HepG2 (cell line): Measurements from ENCODE around the gene PDIK1L. TPM values are rescaled to one million over a fixed set of nuclear protein-coding genes. Genes with fewer than 3 reads are reported as not detected.

Experiments used
- ATAC-seq: fragments of 200-7000 bp; cut with Tn5 transposase; 3 replicates; pipeline ENCODE4 v1.9.1; 2020; ENCODE audit warnings: mild to moderate bottlenecking, moderate library complexity
- BruUV-seq: library from RNA; stranded (reverse); fragments of 400-500 nt; replicated peaks from 2 replicates; lab custom pipeline; 2021; lab: Mats Ljungman, UMichigan
- CTCF ChIA-PET: fragments of 300-600 bp; formaldehyde crosslinking; extraction: SDS; loops from one replicate; lab custom pipeline; 2021; ENCODE audit warnings: low total read pairs, inconsistent platforms, low intra/inter-chr PET ratio; lab: Yijun Ruan, JAX
- POLR2A ChIA-PET: fragments of 350-600 bp; sonication (Branson Sonifier 250); formaldehyde crosslinking; loops from one replicate; lab custom pipeline; 2020; ENCODE audit warnings: antibody characterized with exemption, inconsistent platforms; lab: Yijun Ruan, JAX
- DNase-seq: peaks from one replicate; pipeline ENCODE4 v3.0.0-alpha.2; 2015; ENCODE audit warnings: low spot score
- FAIRE-seq: peaks from 3 replicates; lab custom pipeline; 2011; peaks lifted over from hg19 to GRCh38; lab: Jason Lieb, UNC
- H2AFZ ChIP-seq: one replicate; pipeline ENCODE4 v1.6.1; 2011; ENCODE audit warnings: low read length, inconsistent platforms
- H3K27ac ChIP-seq: fragments of 300-600 bp; 3 replicates; pipeline ENCODE4 v1.8.0; 2011; ENCODE audit warnings: mixed run types, mild to moderate bottlenecking, mixed read lengths, low read length, inconsistent platforms; ENCODE audit not compliant: insufficient read depth; ENCODE audit errors: extremely low read length
- H3K27me3 ChIP-seq, 2 experiments: fragments of 200-600 bp in 1 of 2; 2 replicates in 1 of 2; 3 replicates in 1 of 2; pipeline versions ENCODE4 v1.6.0 to v1.8.0; 2011; ENCODE audit warnings: low read length in 2 of 2, mild to moderate bottlenecking in 2 of 2, moderate library complexity in 2 of 2, inconsistent platforms in 1 of 2; ENCODE audit not compliant: insufficient read depth in 2 of 2, control insufficient read depth in 1 of 2
- H3K36me3 ChIP-seq, 2 experiments: fragments of 200-600 bp in 1 of 2; replicated peaks in 1 of 2; 2 replicates in 1 of 2; 3 replicates in 1 of 2; pipeline versions ENCODE4 v1.5.1 to v1.8.0; 2011; ENCODE audit warnings: low read length in 2 of 2, inconsistent platforms in 1 of 2; ENCODE audit not compliant: insufficient read depth in 2 of 2, control insufficient read depth in 1 of 2
- H3K4me1 ChIP-seq: 2 replicates; pipeline ENCODE4 v1.5.1; 2012; ENCODE audit warnings: low read length, inconsistent platforms; ENCODE audit not compliant: insufficient read depth
- H3K4me2 ChIP-seq: 2 replicates; pipeline ENCODE4 v1.6.0; 2011; ENCODE audit warnings: low read depth, low read length, inconsistent platforms
- H3K4me3 ChIP-seq, 3 experiments: fragments of 200-600 bp in 1 of 3; sonication (generic), shearing (Covaris generic) in 1 of 3; replicated peaks in 1 of 3; 2 replicates each; pipeline ENCODE4 v1.5.1; 2011 to 2016; ENCODE audit warnings: low read length in 3 of 3, inconsistent platforms in 2 of 3, low read depth in 2 of 3, mild to moderate bottlenecking in 2 of 3, control low read depth in 1 of 3, mixed read lengths in 1 of 3; ENCODE audit not compliant: insufficient read depth in 1 of 3
- H3K79me2 ChIP-seq: one replicate; pipeline ENCODE4 v1.6.1; 2011; ENCODE audit warnings: low read length, inconsistent platforms; ENCODE audit not compliant: insufficient read depth
- H3K9ac ChIP-seq: 2 replicates; pipeline ENCODE4 v1.6.0; 2011; ENCODE audit warnings: mild to moderate bottlenecking, low read depth, low read length, inconsistent platforms; ENCODE audit not compliant: insufficient read depth
- H3K9me3 ChIP-seq: 2 replicates; pipeline ENCODE4 v1.5.1; 2012; ENCODE audit warnings: mild to moderate bottlenecking, low read length
- H4K20me1 ChIP-seq: 2 replicates; pipeline ENCODE4 v1.6.0; 2011; ENCODE audit warnings: inconsistent platforms, mild to moderate bottlenecking, low read length, moderate library complexity; ENCODE audit not compliant: insufficient read depth
- PLRG1 ChIP-seq: fragments of 450-650 bp; conservative IDR thresholded peaks from 2 replicates; pipeline ENCODE4 v1.6.1; 2016
- ZNF292 ChIP-seq: sonication (generic); formaldehyde crosslinking; IDR thresholded peaks from 2 replicates; pipeline ENCODE4 v1.8.1; 2022; ENCODE audit warnings: mild to moderate bottlenecking, low read depth, missing genetic modification reagents, borderline replicate concordance
- ZNF589 ChIP-seq: sonication (generic); formaldehyde crosslinking; conservative IDR thresholded peaks from 2 replicates; pipeline ENCODE4 v1.8.0; 2022; ENCODE audit warnings: mild to moderate bottlenecking, moderate library complexity, missing genetic modification reagents
- ZNF616 ChIP-seq: sonication (generic); formaldehyde crosslinking; IDR thresholded peaks from 2 replicates; pipeline ENCODE4 v1.5.0; 2020; ENCODE audit warnings: low read depth, mild to moderate bottlenecking, missing genetic modification reagents
- WGBS: methylation state at CpG from one replicate; pipeline ENCODE4 v1.1.6; 2017; ENCODE audit warnings: low lambda C conversion rate; 5-methylcytosine and 5-hydroxymethylcytosine counted together
- in situ Hi-C: cut with HindIII; loops from 2 replicates; pipeline ENCODE4 v1.10.0; 2017; ENCODE audit warnings: low pct_unique_long_range_greater_than_20kb; ENCODE audit not compliant: extremely low pct_ligation_motif_present
- intact Hi-C: fragments of 100-400 bp; cut with micrococcal nuclease; formaldehyde crosslinking; loops from one replicate; pipeline ENCODE4 v1.10.0; 2022; ENCODE audit not compliant: unreplicated experiment
- polyA plus RNA-seq, 8 experiments: library from polyadenylated mRNA; depleted of rRNA in 3 of 8; stranded (reverse) in 7 of 8; unstranded in 1 of 8; fragments of >200 nt; fragmentation: Illumina TruSeq in 4 of 8; extraction: Trizol in 4 of 8; gene quantifications; 2 replicates each; pipeline versions ENCODE4 v1.2.1 to v1.2.3, GENCODE V29; 2011 to 2016; ENCODE audit warnings: low read depth in 4 of 8, missing spikeins in 1 of 8, mixed read lengths in 1 of 8; ENCODE audit not compliant: insufficient read depth in 1 of 8
- total RNA-seq, 5 experiments: library from RNA; depleted of rRNA; stranded (reverse); fragments of >200 nt; fragmentation: Illumina TruSeq; extraction: Trizol; gene quantifications; 2 replicates each; pipeline ENCODE4 v1.2.3, GENCODE V29; 2016; ENCODE audit warnings: low read depth in 1 of 5
- TF ChIP-seq, protein P1 (sequence below): sonication (generic); formaldehyde crosslinking; IDR thresholded peaks from 2 replicates; pipeline ENCODE4 v1.9.0; 2021; ENCODE audit warnings: mild to moderate bottlenecking, missing genetic modification reagents
- TF ChIP-seq, protein P2 (sequence below): sonication (generic); formaldehyde crosslinking; IDR thresholded peaks from 2 replicates; pipeline ENCODE4 v1.4.0; 2020; ENCODE audit warnings: missing genetic modification reagents
- TF ChIP-seq, protein P3 (sequence below): sonication (generic); formaldehyde crosslinking; IDR thresholded peaks from 2 replicates; pipeline ENCODE4 v1.5.0; 2020; ENCODE audit warnings: missing genetic modification reagents, mild to moderate bottlenecking, borderline replicate concordance

Gene PDIK1L
- total and polyA plus RNA-seq, 2 of the 13 experiments (the other 11 are each of a cell fraction or from before 2014, with no cell fraction given): 1.9 to 4.6 TPM

- H3K9me3 ChIP-seq: no peaks in the 10 kb centered on the region
- H3K4me2 ChIP-seq: no peak overlapping the region
- ATAC-seq: no peak
- CTCF ChIA-PET: no interaction called here
- intact Hi-C loops: no loop called here
- TF ChIP-seq PLRG1 (no peak), ZNF292 (CRISPR knock-in tag) (no peak), ZNF589 (no peak), ZNF616 (no peak)
- TF ChIP-seq, protein P1, sequence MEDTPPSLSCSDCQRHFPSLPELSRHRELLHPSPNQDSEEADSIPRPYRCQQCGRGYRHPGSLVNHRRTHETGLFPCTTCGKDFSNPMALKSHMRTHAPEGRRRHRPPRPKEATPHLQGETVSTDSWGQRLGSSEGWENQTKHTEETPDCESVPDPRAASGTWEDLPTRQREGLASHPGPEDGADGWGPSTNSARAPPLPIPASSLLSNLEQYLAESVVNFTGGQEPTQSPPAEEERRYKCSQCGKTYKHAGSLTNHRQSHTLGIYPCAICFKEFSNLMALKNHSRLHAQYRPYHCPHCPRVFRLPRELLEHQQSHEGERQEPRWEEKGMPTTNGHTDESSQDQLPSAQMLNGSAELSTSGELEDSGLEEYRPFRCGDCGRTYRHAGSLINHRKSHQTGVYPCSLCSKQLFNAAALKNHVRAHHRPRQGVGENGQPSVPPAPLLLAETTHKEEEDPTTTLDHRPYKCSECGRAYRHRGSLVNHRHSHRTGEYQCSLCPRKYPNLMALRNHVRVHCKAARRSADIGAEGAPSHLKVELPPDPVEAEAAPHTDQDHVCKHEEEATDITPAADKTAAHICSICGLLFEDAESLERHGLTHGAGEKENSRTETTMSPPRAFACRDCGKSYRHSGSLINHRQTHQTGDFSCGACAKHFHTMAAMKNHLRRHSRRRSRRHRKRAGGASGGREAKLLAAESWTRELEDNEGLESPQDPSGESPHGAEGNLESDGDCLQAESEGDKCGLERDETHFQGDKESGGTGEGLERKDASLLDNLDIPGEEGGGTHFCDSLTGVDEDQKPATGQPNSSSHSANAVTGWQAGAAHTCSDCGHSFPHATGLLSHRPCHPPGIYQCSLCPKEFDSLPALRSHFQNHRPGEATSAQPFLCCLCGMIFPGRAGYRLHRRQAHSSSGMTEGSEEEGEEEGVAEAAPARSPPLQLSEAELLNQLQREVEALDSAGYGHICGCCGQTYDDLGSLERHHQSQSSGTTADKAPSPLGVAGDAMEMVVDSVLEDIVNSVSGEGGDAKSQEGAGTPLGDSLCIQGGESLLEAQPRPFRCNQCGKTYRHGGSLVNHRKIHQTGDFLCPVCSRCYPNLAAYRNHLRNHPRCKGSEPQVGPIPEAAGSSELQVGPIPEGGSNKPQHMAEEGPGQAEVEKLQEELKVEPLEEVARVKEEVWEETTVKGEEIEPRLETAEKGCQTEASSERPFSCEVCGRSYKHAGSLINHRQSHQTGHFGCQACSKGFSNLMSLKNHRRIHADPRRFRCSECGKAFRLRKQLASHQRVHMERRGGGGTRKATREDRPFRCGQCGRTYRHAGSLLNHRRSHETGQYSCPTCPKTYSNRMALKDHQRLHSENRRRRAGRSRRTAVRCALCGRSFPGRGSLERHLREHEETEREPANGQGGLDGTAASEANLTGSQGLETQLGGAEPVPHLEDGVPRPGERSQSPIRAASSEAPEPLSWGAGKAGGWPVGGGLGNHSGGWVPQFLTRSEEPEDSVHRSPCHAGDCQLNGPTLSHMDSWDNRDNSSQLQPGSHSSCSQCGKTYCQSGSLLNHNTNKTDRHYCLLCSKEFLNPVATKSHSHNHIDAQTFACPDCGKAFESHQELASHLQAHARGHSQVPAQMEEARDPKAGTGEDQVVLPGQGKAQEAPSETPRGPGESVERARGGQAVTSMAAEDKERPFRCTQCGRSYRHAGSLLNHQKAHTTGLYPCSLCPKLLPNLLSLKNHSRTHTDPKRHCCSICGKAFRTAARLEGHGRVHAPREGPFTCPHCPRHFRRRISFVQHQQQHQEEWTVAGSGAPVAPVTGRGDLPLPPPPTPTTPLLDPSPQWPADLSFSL: no peak
- TF ChIP-seq, protein P2, sequence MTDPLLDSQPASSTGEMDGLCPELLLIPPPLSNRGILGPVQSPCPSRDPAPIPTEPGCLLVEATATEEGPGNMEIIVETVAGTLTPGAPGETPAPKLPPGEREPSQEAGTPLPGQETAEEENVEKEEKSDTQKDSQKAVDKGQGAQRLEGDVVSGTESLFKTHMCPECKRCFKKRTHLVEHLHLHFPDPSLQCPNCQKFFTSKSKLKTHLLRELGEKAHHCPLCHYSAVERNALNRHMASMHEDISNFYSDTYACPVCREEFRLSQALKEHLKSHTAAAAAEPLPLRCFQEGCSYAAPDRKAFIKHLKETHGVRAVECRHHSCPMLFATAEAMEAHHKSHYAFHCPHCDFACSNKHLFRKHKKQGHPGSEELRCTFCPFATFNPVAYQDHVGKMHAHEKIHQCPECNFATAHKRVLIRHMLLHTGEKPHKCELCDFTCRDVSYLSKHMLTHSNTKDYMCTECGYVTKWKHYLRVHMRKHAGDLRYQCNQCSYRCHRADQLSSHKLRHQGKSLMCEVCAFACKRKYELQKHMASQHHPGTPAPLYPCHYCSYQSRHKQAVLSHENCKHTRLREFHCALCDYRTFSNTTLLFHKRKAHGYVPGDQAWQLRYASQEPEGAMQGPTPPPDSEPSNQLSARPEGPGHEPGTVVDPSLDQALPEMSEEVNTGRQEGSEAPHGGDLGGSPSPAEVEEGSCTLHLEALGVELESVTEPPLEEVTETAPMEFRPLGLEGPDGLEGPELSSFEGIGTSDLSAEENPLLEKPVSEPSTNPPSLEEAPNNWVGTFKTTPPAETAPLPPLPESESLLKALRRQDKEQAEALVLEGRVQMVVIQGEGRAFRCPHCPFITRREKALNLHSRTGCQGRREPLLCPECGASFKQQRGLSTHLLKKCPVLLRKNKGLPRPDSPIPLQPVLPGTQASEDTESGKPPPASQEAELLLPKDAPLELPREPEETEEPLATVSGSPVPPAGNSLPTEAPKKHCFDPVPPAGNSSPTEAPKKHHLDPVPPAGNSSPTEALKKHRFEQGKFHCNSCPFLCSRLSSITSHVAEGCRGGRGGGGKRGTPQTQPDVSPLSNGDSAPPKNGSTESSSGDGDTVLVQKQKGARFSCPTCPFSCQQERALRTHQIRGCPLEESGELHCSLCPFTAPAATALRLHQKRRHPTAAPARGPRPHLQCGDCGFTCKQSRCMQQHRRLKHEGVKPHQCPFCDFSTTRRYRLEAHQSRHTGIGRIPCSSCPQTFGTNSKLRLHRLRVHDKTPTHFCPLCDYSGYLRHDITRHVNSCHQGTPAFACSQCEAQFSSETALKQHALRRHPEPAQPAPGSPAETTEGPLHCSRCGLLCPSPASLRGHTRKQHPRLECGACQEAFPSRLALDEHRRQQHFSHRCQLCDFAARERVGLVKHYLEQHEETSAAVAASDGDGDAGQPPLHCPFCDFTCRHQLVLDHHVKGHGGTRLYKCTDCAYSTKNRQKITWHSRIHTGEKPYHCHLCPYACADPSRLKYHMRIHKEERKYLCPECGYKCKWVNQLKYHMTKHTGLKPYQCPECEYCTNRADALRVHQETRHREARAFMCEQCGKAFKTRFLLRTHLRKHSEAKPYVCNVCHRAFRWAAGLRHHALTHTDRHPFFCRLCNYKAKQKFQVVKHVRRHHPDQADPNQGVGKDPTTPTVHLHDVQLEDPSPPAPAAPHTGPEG (CRISPR knock-in tag): no peak
- TF ChIP-seq, protein P3, sequence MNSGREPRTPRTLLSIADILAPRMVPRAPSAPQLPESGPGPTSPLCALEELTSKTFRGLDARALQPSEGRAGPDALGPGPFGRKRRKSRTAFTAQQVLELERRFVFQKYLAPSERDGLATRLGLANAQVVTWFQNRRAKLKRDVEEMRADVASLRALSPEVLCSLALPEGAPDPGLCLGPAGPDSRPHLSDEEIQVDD (CRISPR knock-in tag): no peak
- DNase-seq: no peak
- H3K27me3 ChIP-seq: peaks cover 2 to 33% of the 10 kb centered on the region in 2 experiments; a peak in 3 of 5 replicates
- H3K79me2 ChIP-seq: no peaks in the 10 kb centered on the region
- H3K4me3 ChIP-seq: no peak overlapping the region
- no peak overlapping the region for H3K27ac ChIP-seq
- in situ Hi-C loops: no loop called here
- no peak overlapping the region for H2AFZ ChIP-seq
- POLR2A ChIA-PET: no interaction called here
- 0% methylated on average over 4 of the region's 11 CpGs for WGBS
- no peaks in the 10 kb centered on the region for H4K20me1 ChIP-seq
- no peaks in the 10 kb centered on the region for H3K36me3 ChIP-seq
- FAIRE-seq: no peak
- H3K4me1 ChIP-seq: 0 out of 2 replicates have a peak, but pooled peaks cover 4% of the 10 kb centered on the region
- no peak overlapping the region for H3K9ac ChIP-seq
- BruUV-seq: no TSS peak
Measured at GRCh38 chr1:26094076-26094669, 17.5 kb upstream of the PDIK1L start.
